NCI-H2107 treated with DMSO at 0.1 percent for 48 hours (cell line): ENCODE measurements around the gene AOPEP.

Experiments used
- DNase-seq: peaks from one replicate; lab custom pipeline; 2025; ENCODE audit not compliant: unreplicated experiment; lab: John Stamatoyannopoulos, UW

AOPEP gene

GRCh38 chr9:94760010-94760409 is 33.5 kb downstream of the AOPEP start:
- no peak for DNase-seq

GRCh38 chr9:94760660-94761059 is 34.2 kb downstream of the AOPEP start:
- DNase-seq = no peak

- no peak for DNase-seq
Measured at GRCh38 chr9:94761481-94761880, 35.0 kb downstream of the AOPEP start.

GRCh38 chr9:94767331-94768072 is 41.0 kb downstream of the AOPEP start:
- no peak for DNase-seq

- DNase-seq = no peak
Measured at GRCh38 chr9:94768766-94769165, 42.3 kb downstream of the AOPEP start.

GRCh38 chr9:94770334-94770733 is 43.8 kb downstream of the AOPEP start:
- no peak for DNase-seq

GRCh38 chr9:94771096-94771495 is 44.6 kb downstream of the AOPEP start:
- DNase-seq = no peak

GRCh38 chr9:94772144-94772543 is 45.6 kb downstream of the AOPEP start:
- DNase-seq = no peak

GRCh38 chr9:94772639-94773303 is 46.3 kb downstream of the AOPEP start:
- peak; percentile 82 for DNase-seq

GRCh38 chr9:94773655-94774054 is 47.2 kb downstream of the AOPEP start:
- DNase-seq = no peak

- no peak for DNase-seq
Measured at GRCh38 chr9:94778013-94778412, 51.5 kb downstream of the AOPEP start.

- no peak for DNase-seq
Measured at GRCh38 chr9:94779031-94779430, 52.5 kb downstream of the AOPEP start.

- peak; percentile 32 for DNase-seq
Measured at GRCh38 chr9:94779693-94780290, 53.3 kb downstream of the AOPEP start.

GRCh38 chr9:94780516-94780950 is 54.0 kb downstream of the AOPEP start:
- no peak for DNase-seq

GRCh38 chr9:94782355-94783101 is 56.0 kb downstream of the AOPEP start:
- no peak for DNase-seq

GRCh38 chr9:94783102-94783682 is 56.7 kb downstream of the AOPEP start:
- peak; percentile 76 for DNase-seq

GRCh38 chr9:94783928-94784327 is 57.4 kb downstream of the AOPEP start:
- no peak for DNase-seq

- DNase-seq = no peak
Measured at GRCh38 chr9:94785215-94786169, 59.0 kb downstream of the AOPEP start.

- no peak for DNase-seq
Measured at GRCh38 chr9:94786586-94786985, 60.1 kb downstream of the AOPEP start.

- no peak for DNase-seq
Measured at GRCh38 chr9:94787266-94787665, 60.8 kb downstream of the AOPEP start.
